ENCODE measurements around the gene EXOSC5.
"Not testable (repeated sequence)": the region's sequence is repeated elsewhere in the genome, so short reads cannot be mapped to it uniquely, and the experiment has no call there.

Gene EXOSC5

DNA sequence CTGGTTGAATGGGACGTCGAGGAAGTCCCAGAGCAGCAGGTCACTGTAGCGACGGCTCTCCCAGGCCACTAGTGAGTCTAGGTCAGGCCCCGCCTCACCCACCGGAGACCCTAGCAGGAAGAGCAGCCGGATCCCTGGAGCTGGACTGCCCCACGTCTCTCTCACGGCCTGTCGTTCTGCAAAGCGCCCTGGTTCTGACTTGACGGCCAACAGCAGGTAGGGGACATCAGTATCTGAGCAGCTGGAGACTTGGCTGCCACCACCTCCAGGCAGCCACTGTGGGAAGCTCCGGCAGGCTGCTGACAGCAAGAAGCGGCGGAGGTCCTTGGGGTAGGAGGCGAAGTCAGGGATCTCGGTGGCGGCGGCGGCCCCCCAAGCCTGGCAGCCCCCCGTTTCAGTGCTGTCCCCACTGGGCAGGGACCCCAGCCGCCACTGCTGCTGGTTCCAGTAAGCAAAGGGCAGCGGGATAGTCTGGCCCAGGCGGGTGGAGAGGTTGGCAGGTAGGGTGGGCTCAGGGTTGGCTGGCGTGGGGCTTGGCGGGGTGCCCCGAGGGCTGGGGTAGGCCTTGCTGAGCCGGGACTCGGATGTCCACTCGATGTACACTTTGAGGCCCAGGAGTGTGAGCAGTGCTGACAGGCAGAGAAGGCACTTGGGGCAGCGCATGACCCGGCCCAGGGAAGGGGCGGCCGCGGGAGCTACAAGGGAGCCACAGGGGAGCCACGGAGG lies 29.1 kb upstream of the EXOSC5 start:
- DNase-seq (ENCODE audit: low read depth): no peak

DNA sequence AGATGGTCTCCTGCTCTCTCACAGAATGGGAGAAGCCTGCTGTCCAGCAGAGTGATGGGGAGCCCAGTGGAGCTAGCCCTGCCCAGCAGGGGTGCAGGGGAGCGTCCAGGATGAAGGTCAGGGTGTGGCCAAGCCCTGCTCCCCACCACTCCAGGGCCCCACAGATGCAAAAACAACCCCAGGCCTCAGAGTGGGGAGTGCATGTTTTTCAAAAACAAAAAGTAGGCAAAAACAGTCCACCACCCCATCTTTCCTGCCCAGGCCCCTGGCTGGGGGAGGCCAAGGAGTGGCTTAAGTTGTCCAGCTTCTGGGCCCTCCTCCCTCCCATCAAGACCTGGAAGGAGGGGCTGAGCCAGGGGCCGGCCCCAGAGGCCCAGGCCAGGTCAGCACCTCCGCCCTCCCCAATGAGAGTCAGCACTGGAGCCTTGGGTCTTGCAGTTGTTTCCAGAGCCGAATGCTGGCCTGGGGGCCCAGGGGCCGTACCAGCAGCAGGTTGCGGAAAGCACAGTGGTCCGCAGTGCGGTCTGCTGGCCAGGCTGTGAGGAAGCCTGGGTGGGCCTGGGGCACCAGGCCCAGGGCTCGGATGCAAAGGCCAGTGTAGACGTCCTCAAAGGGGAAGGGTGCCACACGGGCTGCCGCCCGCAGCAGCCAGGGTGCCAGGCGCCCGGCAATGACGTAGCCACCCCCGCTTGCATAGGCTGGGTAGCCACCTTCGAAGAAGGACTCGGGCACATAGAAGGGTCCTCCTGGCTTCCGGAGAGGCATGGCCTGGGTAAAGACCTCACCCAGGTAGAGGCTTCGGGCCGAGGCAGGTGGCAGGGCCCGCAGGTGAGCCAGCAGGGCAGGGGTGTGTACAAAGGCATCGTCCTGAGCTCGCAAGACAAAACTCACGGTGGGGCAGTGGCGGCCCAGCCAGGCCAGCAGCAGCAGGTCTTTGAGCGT lies 28.3 kb upstream of the EXOSC5 start:
- no peak for DNase-seq (ENCODE audit: low read depth)

DNA sequence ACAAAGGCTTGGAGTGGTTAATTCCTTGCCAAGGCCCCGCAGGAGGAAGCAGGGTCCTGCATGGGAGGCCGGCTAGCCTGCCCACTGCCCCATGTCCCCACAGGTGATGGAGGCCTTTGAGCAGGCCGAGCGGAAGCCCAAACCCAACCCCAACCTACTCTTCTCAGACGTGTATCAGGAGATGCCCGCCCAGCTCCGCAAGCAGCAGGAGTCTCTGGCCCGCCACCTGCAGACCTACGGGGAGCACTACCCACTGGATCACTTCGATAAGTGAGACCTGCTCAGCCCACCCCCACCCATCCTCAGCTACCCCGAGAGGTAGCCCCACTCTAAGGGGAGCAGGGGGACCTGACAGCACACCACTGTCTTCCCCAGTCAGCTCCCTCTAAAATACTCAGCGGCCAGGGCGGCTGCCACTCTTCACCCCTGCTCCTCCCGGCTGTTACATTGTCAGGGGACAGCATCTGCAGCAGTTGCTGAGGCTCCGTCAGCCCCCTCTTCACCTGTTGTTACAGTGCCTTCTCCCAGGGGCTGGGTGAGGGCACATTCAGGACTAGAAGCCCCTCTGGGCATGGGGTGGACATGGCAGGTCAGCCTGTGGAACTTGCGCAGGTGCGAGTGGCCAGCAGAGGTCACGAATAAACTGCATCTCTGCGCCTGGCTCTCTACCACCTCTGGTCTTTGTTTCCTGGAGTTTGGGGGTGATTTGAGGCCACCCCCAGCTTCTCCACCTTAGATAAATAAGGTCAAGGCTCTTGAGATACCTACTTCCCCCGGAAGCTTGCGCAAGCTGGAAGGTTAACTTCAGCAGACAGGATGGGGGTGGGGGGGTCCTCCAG lies 27.4 kb upstream of the EXOSC5 start:
- DNase-seq (ENCODE audit: low read depth): no peak

DNA sequence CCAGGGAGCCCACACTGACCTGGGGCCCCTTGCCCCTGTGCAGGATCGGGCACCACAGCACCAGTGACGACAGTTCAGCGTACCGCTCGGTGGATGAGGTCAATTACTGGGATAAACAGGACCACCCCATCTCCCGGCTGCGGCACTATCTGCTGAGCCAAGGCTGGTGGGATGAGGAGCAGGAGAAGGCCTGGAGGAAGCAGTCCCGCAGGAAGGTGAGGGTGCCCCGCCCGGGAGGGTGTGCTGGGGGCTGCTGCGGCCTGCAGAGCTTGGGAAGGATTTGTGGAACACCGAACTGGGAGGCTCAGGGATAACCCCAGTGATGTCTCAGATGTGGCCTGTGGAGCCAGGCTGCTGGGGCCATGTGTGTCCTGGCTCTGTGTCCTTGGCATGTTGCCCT lies 25.8 kb upstream of the EXOSC5 start:
- no peak for DNase-seq (ENCODE audit: low read depth)

DNA sequence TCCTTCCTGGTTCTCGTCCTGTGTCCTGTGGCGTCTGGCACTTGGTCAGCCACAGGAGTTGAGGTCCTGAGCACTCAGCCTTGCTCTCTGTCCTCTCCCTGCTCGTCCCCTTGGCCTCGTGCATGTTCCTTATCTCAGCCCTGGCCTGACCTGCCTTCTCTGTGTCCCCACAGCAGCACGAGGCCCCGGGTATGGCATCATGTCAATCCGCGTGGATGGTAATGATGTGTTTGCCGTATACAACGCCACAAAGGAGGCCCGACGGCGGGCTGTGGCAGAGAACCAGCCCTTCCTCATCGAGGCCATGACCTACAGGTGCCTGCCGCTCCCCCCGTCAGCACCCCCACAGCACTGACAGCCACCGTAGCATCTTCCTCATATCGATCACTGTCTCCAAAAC lies 25.3 kb upstream of the EXOSC5 start:
- no peak for DNase-seq (ENCODE audit: low read depth)

DNA sequence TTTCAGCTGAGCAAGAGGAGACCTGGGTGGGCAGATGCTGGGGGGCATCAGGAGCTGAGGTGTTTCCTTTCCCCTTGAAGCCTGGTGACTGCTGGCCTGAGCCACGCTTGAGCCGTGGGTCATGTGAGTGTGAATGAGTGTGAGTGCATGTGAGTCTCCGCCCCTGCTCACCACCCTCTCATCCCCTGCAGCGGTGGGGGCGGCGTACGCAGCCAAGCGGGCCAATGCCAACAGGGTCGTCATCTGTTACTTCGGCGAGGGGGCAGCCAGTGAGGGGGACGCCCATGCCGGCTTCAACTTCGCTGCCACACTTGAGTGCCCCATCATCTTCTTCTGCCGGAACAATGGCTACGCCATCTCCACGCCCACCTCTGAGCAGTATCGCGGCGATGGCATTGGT lies 24.8 kb upstream of the EXOSC5 start:
- DNase-seq (ENCODE audit: low read depth): no peak

DNA sequence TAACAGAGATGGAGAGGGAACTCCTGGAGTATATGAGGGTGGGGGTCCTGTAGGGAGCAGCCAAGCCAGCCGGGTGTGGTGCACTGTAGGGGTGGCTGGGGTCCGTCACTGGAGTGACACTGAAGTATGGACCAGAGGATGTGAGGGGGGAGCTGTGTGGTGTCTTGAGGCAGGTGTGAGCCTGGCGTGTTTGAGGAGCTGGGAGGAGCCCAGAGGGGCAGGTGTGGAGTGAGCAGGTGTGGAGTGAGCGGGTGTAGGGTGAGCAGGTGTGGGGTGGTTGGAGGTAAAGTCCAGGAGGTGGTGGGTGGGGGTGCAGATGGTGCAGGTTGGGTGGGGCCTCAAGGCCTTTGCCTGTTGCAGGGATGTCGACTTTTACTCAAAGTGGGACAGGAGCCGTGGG lies 24.2 kb upstream of the EXOSC5 start:
- DNase-seq (ENCODE audit: low read depth): no peak

DNA sequence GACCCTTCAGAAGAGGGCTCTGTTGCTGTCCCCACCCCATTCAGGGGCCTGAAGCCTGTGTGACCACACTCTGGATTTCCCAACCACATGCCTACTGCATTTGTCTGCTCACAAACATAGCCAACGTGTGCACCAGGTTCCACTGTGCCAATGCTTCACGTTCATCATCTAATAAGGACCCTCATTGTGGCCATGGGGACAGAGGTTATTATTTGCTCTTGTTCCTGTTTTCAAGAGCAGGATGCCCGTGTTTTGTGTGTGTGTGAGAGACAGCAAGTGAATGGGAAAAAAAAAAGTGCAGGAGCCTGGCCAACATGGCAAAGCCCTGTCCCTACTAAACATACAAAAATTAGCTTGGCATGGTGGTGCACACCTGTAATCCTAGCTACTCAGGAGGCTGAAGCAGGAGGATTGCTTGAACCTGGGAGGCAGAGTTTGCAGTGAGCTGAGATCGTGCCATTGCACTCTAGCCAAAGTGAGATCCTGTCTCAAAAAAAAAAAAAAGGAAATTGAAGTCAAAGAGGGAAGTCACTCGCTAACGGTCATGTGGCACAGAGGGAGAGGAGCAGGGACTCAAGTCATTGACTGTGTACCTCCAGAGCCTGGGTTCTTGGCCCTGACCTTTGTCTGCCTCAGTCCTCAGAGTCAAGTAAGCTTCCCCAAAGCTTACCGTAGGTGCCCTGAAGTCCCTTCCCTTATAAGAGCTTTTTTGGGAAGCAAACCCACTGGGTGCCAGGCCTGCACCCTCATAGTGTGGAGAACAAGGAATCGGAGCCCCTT lies 23.1 kb upstream of the EXOSC5 start:
- no peak for DNase-seq (ENCODE audit: low read depth)

DNA sequence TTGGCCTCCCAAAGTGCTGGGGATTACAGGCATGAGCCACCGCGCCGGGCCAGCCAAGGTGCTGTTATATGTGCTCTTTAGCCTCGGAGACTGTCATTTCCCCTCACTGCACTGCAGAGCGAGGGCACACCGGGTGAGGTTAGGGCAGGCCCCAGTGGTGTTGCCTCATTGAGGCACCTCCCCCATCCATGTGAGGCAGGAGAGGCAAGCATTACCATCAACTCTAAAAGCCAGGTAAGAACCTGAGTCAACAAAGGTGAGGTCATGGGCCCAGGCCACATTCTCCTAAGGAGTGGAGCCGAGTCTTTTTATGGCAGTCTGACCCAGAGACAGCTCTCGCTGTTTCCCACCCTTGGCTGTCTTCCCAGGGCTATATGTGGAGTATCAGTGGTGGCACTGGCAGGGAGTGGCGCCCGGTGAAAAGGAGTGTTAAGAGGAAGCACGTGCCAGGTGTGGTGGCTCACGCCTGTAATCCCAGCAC lies 19.1 kb upstream of the EXOSC5 start:
- no peak for DNase-seq (ENCODE audit: low read depth)

DNA sequence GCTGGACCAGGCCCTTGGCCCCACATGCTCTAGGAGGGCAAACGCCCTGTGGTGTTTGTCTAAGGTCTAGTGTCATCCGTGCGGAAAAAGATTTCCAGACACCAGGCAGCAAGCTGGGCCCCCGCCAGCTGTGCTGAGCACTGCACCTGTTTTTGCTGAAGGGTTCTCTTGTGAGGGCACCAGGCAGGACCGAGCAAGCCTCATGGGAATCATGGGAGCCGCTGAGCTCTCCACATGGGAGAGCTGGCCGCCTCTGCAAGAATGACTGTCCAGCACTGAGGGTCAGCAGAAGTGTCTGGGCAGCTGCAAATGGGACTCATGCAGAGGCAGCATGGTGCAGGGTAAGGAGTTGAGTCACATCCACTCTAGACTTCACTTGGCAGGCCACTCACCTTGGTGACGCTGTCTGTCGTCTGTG lies 18.0 kb upstream of the EXOSC5 start:
- no peak for DNase-seq (ENCODE audit: low read depth)

DNA sequence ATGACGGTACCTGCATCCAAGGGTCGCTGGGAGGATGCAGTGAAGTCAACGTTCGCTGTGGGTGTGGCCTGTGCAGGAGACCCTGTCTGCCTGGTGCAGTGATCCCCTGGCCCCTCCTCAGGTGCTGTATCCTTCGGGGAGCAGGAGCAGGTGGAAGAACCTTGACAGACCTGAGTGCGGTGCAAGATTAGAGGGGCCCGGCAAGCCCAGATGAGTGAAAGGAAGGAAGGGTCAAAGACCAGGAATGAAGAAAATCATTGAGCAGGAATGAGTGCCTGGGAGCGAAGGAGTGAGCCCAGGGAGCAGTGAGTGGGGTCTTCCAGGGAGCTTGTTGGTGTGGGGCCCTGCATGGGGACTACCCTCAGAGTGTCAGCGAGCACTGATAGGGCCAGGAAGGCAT lies 17.3 kb upstream of the EXOSC5 start:
- no peak for DNase-seq (ENCODE audit: low read depth)

DNA sequence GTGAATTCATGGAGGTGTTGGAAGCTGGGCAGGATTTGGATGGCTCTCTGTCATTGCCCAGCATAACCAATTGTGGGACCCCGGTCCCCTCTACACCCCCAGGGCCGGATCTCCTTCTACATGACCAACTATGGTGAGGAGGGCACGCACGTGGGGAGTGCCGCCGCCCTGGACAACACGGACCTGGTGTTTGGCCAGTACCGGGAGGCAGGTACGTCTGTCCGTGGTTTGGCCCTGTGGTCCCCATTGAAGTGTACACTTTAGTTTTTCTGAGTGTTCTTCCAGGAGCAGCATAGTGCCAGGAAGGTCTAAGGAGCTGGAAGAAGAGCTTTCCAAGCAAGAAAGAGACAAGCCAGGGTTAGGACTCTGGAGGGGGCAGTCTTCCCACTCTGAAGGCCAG lies 16.8 kb upstream of the EXOSC5 start:
- no peak for DNase-seq (ENCODE audit: low read depth)

DNA sequence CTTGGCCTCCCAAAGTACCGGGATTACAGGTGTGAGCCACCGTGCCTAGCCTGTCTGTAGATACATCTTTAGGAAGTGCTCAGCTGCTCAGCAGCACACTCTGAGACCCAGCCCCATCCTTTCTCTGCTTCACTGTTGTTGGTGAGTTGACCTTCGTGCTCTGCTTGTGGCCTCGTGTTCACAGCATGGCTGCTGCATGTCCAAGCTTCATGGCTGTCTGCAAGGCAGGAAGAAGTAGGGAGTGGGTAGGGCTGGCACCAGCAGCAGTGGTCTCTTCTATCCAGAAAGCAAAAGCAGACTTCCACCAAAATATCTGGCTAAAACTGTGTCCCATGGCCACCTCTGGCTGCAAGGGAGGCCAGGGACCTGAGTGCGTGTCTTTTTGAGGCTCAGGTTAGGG lies 15.8 kb upstream of the EXOSC5 start:
- no peak for DNase-seq (ENCODE audit: low read depth)

DNA sequence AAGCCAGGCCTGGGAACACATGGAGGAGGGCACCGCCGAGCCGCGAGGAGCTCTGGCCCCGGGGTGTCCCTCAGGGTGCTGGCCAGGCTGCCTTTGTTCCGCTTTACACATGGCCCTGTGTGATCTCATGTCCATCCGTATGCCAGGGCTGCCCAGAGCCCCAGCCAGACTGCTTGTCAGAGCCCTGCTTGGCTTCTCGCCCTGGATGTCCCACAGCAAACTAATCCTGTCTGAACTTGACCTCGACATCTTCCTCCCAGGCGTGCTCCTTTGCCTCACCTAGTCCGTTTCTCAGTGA lies 14.8 kb upstream of the EXOSC5 start:
- DNase-seq (ENCODE audit: low read depth): no peak

DNA sequence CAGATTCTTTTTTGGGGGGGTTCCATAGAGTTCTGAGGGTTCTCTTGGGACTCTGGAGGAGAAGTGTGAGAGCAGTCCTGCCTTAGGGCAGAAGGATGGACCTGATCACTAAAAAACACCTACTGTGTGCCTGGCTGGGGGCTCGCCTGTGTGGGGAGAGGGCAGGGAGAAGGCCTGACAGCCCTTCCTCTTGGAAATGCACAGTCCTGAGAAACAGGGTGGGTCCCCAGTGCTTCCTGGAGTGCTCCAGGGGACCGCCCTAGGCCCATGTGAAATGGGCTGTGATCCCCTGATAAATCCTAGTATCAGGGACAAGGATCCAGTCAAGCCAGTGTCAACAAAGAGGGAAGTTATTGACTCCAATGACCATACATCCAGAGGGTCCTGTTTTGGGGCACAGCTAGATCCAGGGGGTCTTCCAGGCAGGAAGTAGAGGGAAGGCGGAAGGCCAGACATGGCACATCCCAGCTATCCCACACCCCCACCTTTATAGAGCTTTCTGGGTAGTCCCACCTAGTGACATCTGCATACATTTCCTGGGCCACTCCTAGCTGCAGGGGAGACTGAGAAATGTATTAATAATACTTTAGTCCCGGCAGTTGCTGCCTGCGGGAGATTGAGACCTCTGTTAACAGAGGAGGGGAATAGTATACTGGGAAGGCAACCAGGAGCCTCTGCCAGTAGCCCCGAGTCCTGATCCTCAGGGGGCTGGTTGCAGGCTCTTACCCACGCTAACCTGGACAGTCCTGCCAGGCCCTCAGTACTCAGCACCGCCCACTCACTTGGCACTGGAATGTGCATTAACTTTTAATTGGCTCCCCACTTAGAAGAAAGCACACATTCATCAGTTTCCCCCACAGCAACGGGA lies 14.2 kb upstream of the EXOSC5 start:
- DNase-seq (ENCODE audit: low read depth): no peak

DNA sequence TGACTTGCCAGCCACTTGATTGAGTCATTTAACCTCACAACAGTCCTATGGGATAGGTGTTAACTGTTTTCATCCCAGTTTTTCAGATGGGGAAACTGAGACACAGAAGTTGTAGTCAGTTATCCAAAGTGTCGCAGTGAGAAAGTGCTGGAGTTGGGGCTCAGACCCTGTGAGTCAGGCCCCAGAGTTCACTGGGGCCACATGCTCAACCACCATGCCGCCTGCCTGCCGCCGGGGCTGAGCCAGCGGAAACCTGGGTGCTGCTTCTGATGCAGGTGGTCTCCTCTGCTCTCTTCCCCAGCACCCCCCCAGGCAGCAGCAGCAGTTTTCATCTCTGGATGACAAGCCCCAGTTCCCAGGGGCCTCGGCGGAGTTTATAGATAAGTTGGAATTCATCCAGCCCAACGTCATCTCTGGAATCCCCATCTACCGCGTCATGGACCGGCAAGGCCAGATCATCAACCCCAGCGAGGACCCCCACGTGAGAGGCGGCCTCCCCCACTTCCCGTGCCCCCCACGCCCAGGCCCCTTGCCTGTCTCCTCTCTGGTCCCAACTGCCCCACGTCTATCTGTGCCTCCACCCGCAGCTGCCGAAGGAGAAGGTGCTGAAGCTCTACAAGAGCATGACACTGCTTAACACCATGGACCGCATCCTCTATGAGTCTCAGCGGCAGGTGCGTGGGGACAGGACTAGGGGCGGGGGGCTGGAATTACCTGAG lies 13.3 kb upstream of the EXOSC5 start:
- DNase-seq (ENCODE audit: low read depth): no peak

DNA sequence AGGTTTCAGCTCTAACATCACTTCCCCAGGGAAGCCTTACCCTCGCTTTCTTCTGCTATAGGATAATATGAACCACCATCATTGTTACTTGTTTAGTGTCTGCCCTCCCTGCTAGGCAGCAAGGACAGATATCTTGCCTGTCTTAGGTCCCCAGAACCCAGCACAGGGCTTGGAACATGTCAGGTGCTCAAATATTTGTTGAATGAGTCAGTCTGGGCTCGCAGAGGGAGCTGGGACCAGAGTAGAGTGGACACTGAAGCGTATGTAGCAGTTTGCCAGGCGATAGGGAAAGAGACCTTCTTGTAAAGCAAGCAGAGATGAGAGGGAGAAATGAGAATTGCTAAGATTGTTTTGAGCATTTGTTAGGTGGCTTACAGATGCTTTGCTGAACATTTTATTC lies 12.1 kb upstream of the EXOSC5 start:
- DNase-seq (ENCODE audit: low read depth): peak; percentile 59

DNA sequence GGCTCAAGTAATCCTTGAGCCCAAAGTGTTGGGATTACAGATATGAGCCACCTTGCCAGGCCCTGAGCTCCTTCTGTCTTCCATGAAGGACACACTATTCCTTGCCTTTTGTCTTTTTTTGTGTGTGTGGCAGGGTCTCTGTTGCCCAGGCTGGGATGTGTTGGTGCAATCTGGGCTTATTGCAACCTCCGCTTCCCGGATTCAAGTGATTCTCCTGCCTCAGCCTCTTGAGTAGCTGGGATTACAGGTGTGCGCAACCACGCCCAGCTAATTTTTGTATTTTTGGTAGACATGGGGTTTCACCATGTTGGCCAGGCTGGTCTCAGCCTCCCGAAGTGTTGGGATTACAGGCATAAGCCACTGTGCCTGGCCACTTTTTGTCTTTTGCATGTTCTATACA lies 11.7 kb upstream of the EXOSC5 start:
- not testable (repeated sequence) for DNase-seq (ENCODE audit: low read depth)

DNA sequence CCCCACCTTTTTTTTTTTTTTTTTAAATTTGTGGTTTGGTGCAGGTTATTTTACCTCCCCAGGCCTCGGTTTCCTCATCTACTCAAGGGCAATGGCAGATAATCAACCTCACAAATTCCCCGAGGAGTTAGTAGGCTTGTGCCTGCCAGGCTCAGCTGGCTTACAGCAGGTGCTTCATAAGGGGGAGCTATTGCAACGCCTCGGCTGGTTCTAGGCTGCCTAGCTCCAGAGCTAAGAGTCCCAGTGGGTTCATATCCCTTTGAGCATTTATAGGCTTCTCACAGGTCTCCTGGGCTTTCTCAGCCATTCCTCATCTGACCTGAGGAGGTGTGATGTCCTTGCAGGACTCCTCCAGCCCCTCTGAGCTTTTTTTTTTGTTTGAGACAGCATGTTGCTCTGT lies 11.1 kb upstream of the EXOSC5 start:
- peak; percentile 19 for DNase-seq (ENCODE audit: low read depth)

DNA sequence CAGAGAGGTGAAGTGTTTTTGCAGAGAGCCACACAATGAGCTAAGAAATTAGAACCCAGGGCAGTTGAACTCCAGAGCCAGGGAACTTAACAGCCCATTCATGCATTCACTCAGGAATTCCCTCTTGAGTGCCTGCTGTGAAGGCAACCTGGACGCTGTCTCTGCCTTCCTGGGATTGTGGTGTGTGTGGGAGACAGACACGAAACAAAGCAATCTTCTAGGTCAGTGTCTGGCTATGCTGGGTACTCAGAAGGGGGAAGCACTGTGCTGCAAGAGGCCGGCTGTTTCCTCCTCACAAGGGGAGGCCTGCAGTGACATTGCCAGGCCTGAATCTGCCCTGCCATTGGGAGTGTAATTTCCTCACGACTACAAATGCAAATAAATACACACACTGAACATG lies 10.1 kb upstream of the EXOSC5 start:
- peak; percentile 95 for DNase-seq (ENCODE audit: low read depth)

Measured in amniotic epithelial cell (primary cell).